Testis (tissue), 3 donors: ENCODE data around the gene TUBB2B. TPM values are rescaled to one million over a fixed set of nuclear protein-coding genes. Genes with fewer than 3 reads are reported as not detected.
"Not testable (repeated sequence)": the region's sequence is repeated elsewhere in the genome, so short reads cannot be mapped to it uniquely, and the experiment has no call there.

Experiments
- DNase-seq: peaks from one replicate; pipeline ENCODE4 v3.0.0-alpha.2; 2019
- H3K27ac ChIP-seq, 2 donors: fragments of 200-600 bp; sonication (generic); one replicate each; pipeline ENCODE4 v1.5.1; 2019
- H3K27me3 ChIP-seq: fragments of 200-600 bp; sonication (generic); one replicate; pipeline ENCODE4 v1.5.1; 2019
- H3K36me3 ChIP-seq: fragments of 200-600 bp; sonication (generic); one replicate; pipeline ENCODE4 v1.5.1; 2017; ENCODE audit warnings: low read depth; ENCODE audit errors: missing control alignments
- H3K4me1 ChIP-seq: fragments of 200-600 bp; sonication (generic); one replicate; pipeline ENCODE4 v1.5.1; 2019
- H3K4me3 ChIP-seq, 2 donors: fragments of 200-600 bp; sonication (generic); one replicate each; pipeline ENCODE4 v1.5.1; 2017 to 2019
- H3K9me3 ChIP-seq: fragments of 200-600 bp; sonication (generic); one replicate; pipeline ENCODE4 v1.5.1; 2017
- POLR2A ChIP-seq: fragments of 450-650 bp; IDR thresholded peaks from one replicate; pipeline ENCODE4 v1.6.1; 2017; ENCODE audit warnings: antibody characterized with exemption, mild to moderate bottlenecking, moderate library complexity
- WGBS, 2 donors: methylation state at CpG; one replicate each; pipeline ENCODE4 v1.1.5; 2018; 5-methylcytosine and 5-hydroxymethylcytosine counted together
- intact Hi-C: fragments of 100-400 bp; cut with DNase I; formaldehyde crosslinking; loops from one replicate; pipeline ENCODE4 v1.15.1; 2023; ENCODE audit warnings: low total_unique reads
- polyA plus RNA-seq: library from polyadenylated mRNA; stranded (reverse); fragments of 350-450 nt; fragmentation: Illumina TruSeq; extraction: RNeasy Lipid Tissue Mini Kit (QIAGEN cat#74804); gene quantifications from one replicate; pipeline ENCODE4 v1.2.3, GENCODE V29; 2014; ENCODE audit warnings: low read depth, low replicate concordance; ENCODE audit not compliant: insufficient read depth
- total RNA-seq, 2 donors: library from RNA; depleted of rRNA; stranded (reverse); fragments of >200 nt; gene quantifications; one replicate each; pipeline ENCODE4 v1.2.3, GENCODE V29; 2016
- TF ChIP-seq, protein P1 (sequence below), 3 experiments: fragments of 450-650 bp in 2 of 3; fragments of 200-600 bp in 1 of 3; sonication (generic) in 1 of 3; IDR thresholded peaks; one replicate each; pipeline ENCODE4 v1.5.1; 2016 to 2019; ENCODE audit warnings: antibody characterized with exemption in 3 of 3, mild to moderate bottlenecking in 2 of 3, moderate library complexity in 1 of 3

TUBB2B gene
- total and polyA plus RNA-seq, 3 donors from 2014 or later = 1.6 to 3.6 (median 2.2) TPM

DNA sequence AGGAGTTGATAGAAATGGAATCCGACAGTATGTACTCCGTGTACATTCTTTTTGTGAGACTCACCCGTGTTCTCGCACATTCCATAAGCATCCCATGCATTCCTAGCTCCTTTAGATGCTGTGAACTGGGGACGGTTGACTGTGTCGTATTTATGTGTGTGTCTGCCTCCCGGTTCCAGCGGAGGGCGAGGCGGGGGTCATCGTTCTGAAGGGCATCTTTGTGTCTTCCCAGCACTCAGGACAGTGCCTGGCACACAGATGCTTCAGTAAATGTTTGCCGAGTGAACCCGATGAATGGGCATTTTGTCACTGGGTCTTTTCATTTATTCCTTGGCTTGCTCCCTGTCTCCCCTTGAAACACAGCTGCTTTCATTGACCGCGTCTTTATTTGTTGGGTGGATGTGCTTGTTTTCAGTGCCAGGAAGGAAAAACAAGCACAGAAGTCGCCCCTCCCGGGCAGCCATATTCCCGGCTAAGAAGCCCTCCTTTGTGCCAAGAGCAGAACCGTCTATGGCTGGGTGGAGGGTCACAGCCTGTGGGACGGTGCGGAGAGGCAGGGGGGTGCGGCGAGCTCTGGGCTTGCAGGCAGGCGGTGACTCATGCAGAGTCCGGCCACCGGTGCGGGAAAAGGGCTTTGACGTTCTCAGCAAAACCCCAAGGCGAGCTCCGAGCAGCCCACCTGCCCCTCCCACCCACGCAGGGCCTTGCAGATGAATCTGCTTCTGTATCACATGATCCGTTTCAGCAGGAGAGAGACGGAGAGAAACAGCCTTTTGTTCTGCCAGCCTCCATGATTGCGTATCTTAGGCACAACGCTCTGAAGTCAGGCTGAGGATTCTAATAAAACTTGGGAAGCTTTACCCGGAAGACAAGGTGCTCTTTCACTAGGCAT lies 20.0 kb upstream of the TUBB2B start:
- WGBS, 2 donors = 25 to 27% methylated on average over 22 to 36 of the region's 36 CpGs
- Histone ChIP-seq H3K4me1 (peaks cover 5% of the 10 kb centered on the region), H3K27me3 (no peaks in the 10 kb centered on the region), H3K9me3 (no peaks in the 10 kb centered on the region), H3K27ac (no peak overlapping the region), H3K36me3 (no peaks in the 10 kb centered on the region), H3K4me3 (peak overlapping the region; percentile 36 to 46)
- TF ChIP-seq, protein P1, sequence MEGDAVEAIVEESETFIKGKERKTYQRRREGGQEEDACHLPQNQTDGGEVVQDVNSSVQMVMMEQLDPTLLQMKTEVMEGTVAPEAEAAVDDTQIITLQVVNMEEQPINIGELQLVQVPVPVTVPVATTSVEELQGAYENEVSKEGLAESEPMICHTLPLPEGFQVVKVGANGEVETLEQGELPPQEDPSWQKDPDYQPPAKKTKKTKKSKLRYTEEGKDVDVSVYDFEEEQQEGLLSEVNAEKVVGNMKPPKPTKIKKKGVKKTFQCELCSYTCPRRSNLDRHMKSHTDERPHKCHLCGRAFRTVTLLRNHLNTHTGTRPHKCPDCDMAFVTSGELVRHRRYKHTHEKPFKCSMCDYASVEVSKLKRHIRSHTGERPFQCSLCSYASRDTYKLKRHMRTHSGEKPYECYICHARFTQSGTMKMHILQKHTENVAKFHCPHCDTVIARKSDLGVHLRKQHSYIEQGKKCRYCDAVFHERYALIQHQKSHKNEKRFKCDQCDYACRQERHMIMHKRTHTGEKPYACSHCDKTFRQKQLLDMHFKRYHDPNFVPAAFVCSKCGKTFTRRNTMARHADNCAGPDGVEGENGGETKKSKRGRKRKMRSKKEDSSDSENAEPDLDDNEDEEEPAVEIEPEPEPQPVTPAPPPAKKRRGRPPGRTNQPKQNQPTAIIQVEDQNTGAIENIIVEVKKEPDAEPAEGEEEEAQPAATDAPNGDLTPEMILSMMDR (IDR thresholded peaks at IDR 0.05) = no peak
- no peak for TF ChIP-seq POLR2A
- intact Hi-C loops = no loop called here
- peak; percentile 60 for DNase-seq

DNA sequence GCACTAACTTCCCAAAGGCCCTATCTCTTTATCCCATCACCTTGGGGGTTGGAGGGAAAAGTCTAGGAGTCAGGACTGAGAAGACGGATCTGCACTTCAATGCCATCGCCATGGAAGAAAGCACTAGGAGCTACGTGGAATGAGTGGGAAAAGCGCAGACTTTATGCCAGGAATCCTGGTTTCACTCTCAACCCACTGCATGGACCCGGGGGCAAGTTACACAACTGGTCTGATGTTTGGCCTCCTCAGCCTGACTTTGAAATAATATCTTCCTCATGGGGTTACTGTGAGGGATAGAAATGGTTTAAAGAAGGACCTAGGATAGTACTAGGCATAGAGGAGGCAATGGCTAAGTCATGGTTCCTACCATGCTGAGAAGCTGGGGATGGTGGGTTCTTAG lies 17.8 kb upstream of the TUBB2B start:
- TF ChIP-seq, protein P1 (IDR thresholded peaks at IDR 0.05) = no peak
- TF ChIP-seq POLR2A = no peak
- H3K36me3 ChIP-seq = no peaks in the 10 kb centered on the region
- peaks cover 5% of the 10 kb centered on the region for H3K4me1 ChIP-seq
- 92 to 98% methylated on average over 5 of the region's 5 CpGs for WGBS, 2 donors
- H3K9me3 ChIP-seq = no peaks in the 10 kb centered on the region
- no peaks in the 10 kb centered on the region for H3K27me3 ChIP-seq
- no peak for DNase-seq
- intact Hi-C loops = no loop called here
- H3K27ac ChIP-seq = no peak overlapping the region
- H3K4me3 ChIP-seq = no peak overlapping the region

DNA sequence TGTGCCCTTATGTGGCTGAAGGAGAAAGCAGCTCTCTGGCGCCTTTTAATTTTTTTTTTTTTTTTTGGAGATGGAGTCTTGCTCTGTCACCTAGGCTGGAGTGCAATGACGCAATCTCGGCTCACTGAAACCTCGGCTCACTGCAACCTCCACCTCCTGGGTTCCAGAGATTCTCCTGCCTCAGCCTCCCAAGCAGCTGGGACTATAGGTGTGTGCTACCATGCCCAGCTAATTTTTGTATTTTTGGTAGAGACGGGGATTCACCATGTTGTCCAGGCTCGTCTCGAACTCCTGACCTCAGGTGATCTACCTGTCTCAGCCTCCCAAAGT lies 17.3 kb upstream of the TUBB2B start:
- H3K9me3 ChIP-seq, H3K27ac ChIP-seq, intact Hi-C loops, H3K4me1 ChIP-seq, H3K36me3 ChIP-seq, H3K27me3 ChIP-seq, H3K4me3 ChIP-seq, DNase-seq: not testable (repeated sequence)
- WGBS, 2 donors = 93 to 96% methylated on average over 7 of the region's 7 CpGs

DNA sequence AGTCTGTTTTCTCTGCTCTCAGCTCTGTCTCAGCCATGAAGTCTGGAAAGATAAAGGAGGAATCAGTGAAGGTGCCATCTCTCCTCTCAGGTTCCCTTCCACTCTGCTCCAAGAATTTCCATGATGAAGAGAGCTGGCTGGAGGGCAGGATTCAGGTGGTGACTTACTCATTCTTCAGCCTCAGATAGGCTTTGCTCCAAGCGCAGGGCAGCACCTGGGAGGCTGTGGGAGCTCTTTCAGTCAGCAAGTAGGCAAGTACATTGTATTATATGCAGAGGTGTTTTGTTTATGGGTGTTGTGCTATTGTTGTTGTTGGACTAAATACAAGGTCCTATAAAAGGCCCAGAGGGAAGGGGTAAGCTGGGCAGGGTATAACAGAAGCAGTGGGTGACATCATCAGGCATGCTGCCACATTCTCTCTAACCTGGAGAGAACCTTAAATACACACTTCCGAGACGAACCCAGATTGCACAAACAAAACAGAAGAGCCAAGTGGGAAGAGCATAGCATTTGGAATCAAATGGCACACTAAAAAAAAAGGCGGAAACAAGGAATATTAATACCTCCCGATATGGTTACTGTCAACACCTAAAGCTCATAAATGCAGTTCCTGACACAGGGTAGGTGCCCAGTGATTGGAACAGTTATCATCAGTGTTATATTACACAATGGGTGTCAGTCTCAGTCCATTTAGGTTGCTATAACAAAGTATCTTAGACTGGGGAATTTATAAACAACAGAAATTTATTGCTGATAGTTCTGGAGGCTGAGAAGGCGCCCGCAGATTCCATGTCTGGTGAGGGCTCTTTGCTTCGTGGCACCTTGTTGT lies 16.8 kb upstream of the TUBB2B start:
- no peaks in the 10 kb centered on the region for H3K36me3 ChIP-seq
- no peak for TF ChIP-seq POLR2A
- TF ChIP-seq, protein P1 (IDR thresholded peaks at IDR 0.05) = no peak
- H3K4me3 ChIP-seq = no peak overlapping the region
- H3K4me1 ChIP-seq = peaks cover 5% of the 10 kb centered on the region
- WGBS, 2 donors = 92% methylated on average over 8 of the region's 8 CpGs
- DNase-seq = no peak
- H3K27me3 ChIP-seq = no peaks in the 10 kb centered on the region
- intact Hi-C loops = no loop called here
- H3K27ac ChIP-seq = no peak overlapping the region
- H3K9me3 ChIP-seq = no peaks in the 10 kb centered on the region

DNA sequence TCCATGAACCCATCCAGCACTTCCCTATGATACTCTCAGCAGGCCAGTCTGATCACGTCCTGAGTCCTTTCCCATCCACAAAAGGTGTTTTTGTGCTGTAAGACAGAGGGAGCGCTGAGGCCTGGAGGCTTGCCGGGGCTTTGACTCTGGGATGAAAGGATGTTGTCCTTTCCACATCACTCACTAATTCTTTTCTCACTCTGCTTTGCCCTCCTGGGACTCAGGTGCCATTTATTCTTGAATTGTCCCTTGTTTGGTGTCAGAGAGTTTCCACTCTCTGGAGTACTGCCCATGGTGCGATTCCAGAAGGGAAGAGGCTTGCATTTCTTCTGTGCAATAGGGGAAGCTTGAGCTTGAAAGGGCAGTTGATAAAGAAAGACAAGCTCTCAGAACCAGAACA lies 15.3 kb upstream of the TUBB2B start:
- no peak for DNase-seq
- Histone ChIP-seq H3K4me3 (no peak overlapping the region), H3K27ac (no peak overlapping the region), H3K9me3 (no peaks in the 10 kb centered on the region), H3K27me3 (no peaks in the 10 kb centered on the region), H3K36me3 (no peaks in the 10 kb centered on the region), H3K4me1 (no peaks in the 10 kb centered on the region)
- intact Hi-C loops = no loop called here
- 90 to 94% methylated on average over 4 of the region's 4 CpGs for WGBS, 2 donors
- TF ChIP-seq POLR2A = no peak

DNA sequence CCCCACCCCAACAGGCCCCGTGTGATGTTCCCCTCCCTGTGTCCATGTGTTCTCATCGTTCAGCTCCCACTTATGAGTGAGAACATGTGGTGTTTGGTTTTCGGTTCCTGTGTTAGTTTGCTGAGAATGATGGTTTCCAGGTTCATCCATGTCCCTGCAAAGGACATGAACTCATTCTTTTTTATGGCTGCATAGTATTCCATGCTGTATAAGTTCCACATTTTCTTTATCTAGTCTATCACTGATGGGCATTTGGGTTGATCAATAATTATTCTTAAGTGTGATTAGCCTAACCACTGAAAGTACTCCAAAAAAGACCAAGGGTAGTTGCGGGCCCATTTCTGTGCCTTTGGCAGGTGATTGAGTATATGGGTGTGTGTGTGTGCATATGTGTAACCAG lies 14.3 kb upstream of the TUBB2B start:
- H3K27ac ChIP-seq, intact Hi-C loops, H3K9me3 ChIP-seq, H3K36me3 ChIP-seq, DNase-seq, H3K4me1 ChIP-seq, H3K4me3 ChIP-seq, H3K27me3 ChIP-seq: not testable (repeated sequence)
- 89 to 90% methylated on average over 4 of the region's 4 CpGs for WGBS, 2 donors
